ENCODE measurements around the gene MBTD1. TPM values are rescaled to one million over a fixed set of nuclear protein-coding genes. Genes with fewer than 3 reads are reported as not detected.

The MBTD1 gene
- total RNA-seq, 1 donor from 2014 or later = 7.8 TPM

DNA sequence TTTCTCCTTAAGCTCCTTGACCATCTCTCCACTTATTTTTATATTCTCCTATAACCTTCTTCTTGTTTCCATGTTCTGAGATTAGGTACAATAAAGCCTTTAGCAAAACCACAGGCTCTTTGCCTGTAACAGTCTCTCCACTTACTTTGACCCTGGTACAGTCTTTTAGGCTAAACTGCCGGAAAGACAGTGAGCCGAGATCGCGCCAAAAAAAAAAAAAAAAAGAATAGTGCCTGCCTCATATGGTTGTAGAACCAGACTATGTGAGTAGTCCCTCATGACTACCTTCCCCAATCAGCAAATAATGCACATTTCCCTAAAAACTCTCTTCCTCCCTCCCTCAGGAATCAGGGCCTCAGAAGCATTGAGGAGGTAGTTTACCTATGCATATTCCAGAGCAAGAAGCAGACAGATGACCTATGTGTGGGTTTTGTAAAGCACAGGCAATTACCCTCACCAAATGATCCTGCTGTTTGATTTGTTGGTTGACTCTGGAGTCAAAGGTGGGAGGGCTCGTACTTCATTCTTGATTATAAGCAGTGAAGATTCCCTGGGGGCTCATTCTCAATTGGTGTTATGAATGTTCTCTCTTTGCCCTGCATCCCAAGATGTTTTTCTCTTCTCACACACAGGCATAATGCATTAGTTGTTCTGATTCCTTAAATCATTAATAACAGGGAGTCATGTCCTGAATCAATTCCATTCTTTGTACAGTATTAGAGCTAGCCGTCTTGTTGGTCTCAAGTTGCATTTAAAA, 115.4 kb downstream of the MBTD1 start:
- no peaks in the 10 kb centered on the region for H3K27me3 ChIP-seq (ENCODE audit: control insufficient read depth, insufficient read depth, low read length)
- H3K4me3 ChIP-seq (ENCODE audit: low read depth, low read length) = no peak overlapping the region
- TF ChIP-seq, protein P1, sequence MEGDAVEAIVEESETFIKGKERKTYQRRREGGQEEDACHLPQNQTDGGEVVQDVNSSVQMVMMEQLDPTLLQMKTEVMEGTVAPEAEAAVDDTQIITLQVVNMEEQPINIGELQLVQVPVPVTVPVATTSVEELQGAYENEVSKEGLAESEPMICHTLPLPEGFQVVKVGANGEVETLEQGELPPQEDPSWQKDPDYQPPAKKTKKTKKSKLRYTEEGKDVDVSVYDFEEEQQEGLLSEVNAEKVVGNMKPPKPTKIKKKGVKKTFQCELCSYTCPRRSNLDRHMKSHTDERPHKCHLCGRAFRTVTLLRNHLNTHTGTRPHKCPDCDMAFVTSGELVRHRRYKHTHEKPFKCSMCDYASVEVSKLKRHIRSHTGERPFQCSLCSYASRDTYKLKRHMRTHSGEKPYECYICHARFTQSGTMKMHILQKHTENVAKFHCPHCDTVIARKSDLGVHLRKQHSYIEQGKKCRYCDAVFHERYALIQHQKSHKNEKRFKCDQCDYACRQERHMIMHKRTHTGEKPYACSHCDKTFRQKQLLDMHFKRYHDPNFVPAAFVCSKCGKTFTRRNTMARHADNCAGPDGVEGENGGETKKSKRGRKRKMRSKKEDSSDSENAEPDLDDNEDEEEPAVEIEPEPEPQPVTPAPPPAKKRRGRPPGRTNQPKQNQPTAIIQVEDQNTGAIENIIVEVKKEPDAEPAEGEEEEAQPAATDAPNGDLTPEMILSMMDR (IDR thresholded peaks at IDR 0.05; ENCODE audit: insufficient read depth, low read length, poor library complexity, severe bottlenecking) = no peak
- DNase-seq (ENCODE audit: low read depth) = no peak
- no peaks in the 10 kb centered on the region for H3K36me3 ChIP-seq (ENCODE audit: control insufficient read depth, insufficient read depth, low read length)

DNA sequence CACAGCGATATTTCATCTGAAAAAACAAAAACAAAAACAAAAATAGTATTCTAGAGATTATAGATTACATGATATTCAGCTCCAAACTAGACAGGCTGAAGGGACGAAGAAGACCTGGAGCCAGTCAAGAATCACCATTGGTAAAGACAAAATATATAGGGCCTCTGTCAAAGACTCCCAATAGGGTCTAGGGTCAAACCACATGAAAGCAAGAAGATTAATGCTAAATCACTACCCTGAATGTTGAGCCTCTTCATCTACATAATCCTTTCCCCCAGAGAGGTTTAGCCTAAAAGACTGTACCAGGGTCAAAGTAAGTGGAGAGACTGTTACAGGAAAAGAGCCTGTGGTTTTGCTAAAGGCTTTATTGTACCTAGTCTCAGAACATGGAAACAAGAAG, 117.3 kb downstream of the MBTD1 start:
- no peak overlapping the region for H3K4me3 ChIP-seq (ENCODE audit: low read depth, low read length)
- no peak for DNase-seq (ENCODE audit: low read depth)
- no peaks in the 10 kb centered on the region for H3K36me3 ChIP-seq (ENCODE audit: control insufficient read depth, insufficient read depth, low read length)
- TF ChIP-seq, protein P1 (IDR thresholded peaks at IDR 0.05; ENCODE audit: insufficient read depth, low read length, poor library complexity, severe bottlenecking) = no peak
- H3K27me3 ChIP-seq (ENCODE audit: control insufficient read depth, insufficient read depth, low read length) = no peaks in the 10 kb centered on the region

DNA sequence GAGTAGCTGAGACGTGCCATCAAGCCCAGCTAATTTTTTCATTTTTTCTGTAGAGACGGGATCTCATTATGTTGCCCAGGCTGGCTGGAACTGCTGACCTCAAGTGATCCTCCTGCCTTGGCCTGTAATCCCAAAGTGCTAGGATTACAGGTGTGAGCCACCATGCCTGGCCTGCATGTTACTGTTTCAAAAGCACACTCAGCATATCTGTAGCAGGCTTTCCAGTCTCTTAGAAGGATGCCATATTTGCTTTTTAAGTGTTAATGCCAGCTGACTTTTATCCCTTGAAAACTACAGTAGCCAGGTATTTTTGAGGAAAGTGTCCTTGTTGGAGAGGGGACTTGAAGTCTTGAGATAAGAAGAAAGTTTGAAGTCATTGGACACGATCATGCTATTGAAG, 123.9 kb downstream of the MBTD1 start:
- TF ChIP-seq, protein P1 (IDR thresholded peaks at IDR 0.05; ENCODE audit: insufficient read depth, low read length, poor library complexity, severe bottlenecking) = no peak
- DNase-seq (ENCODE audit: low read depth) = no peak
- Histone ChIP-seq H3K4me3 (ENCODE audit: low read depth, low read length) (no peak overlapping the region), H3K36me3 (ENCODE audit: control insufficient read depth, insufficient read depth, low read length) (no peaks in the 10 kb centered on the region), H3K27me3 (ENCODE audit: control insufficient read depth, insufficient read depth, low read length) (no peaks in the 10 kb centered on the region)

DNA sequence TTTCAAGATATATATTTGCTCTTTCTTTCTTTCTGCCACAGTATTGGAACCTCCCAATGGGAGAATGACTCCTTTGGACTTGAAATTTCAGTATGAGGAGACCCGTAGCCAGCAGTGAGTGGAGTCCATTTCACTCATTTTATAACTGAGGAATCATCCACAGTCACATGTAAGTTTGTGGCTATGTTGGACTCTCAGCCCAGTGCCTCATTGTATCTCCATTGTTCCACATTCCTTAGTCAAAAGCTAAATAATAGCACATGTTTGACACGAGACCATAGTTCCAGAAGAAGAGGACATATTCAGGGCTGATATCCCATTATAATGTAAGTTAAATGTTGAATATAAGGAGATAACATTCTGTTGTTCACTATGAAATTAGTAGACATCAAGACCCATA, 126.5 kb downstream of the MBTD1 start:
- TF ChIP-seq, protein P1 (IDR thresholded peaks at IDR 0.05; ENCODE audit: insufficient read depth, low read length, poor library complexity, severe bottlenecking) = no peak
- DNase-seq (ENCODE audit: low read depth) = no peak
- Histone ChIP-seq H3K36me3 (ENCODE audit: control insufficient read depth, insufficient read depth, low read length) (no peaks in the 10 kb centered on the region), H3K27me3 (ENCODE audit: control insufficient read depth, insufficient read depth, low read length) (no peaks in the 10 kb centered on the region), H3K4me3 (ENCODE audit: low read depth, low read length) (no peak overlapping the region)

DNA sequence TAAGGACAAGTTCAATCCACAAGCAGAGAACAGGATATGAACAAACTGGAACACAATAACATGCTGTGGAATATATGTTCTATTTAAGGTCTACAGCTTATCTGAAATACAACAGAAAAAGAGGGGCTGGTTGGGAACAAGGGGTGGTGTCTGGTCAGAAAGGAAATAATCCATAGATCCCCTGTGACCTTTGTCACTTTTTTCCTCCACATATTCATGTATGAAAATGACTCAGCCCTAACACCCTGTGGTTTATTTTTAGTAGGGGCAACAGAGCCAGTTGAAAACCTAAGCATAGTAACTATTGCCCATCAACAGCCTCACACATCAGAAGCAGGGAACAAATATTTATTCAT, 126.9 kb downstream of the MBTD1 start:
- no peaks in the 10 kb centered on the region for H3K36me3 ChIP-seq (ENCODE audit: control insufficient read depth, insufficient read depth, low read length)
- H3K4me3 ChIP-seq (ENCODE audit: low read depth, low read length) = no peak overlapping the region
- DNase-seq (ENCODE audit: low read depth) = no peak
- no peaks in the 10 kb centered on the region for H3K27me3 ChIP-seq (ENCODE audit: control insufficient read depth, insufficient read depth, low read length)
- TF ChIP-seq, protein P1 (IDR thresholded peaks at IDR 0.05; ENCODE audit: insufficient read depth, low read length, poor library complexity, severe bottlenecking) = no peak

DNA sequence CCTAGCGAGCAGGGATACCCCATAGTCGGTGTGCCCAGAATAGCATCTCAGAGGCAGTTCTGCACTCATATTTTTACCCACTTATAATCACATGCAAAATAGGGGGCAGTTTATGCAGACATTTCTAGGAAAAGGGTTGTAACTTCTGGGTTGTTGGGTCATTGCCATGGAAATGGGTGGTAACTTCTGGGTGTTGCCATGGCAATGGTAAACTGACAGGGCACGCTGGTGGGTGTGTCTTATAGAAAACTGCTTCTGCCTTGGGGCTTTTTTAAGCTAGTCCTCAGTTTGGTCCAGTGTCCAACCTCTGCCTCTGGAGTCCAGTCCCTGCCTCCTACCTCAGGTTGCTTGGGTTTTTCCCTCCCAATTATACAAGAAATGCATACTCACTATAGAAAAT, 131.8 kb downstream of the MBTD1 start:
- H3K4me3 ChIP-seq (ENCODE audit: low read depth, low read length) = no peak overlapping the region
- H3K36me3 ChIP-seq (ENCODE audit: control insufficient read depth, insufficient read depth, low read length) = no peaks in the 10 kb centered on the region
- DNase-seq (ENCODE audit: low read depth) = no peak
- TF ChIP-seq, protein P1 (IDR thresholded peaks at IDR 0.05; ENCODE audit: insufficient read depth, low read length, poor library complexity, severe bottlenecking) = no peak
- no peaks in the 10 kb centered on the region for H3K27me3 ChIP-seq (ENCODE audit: control insufficient read depth, insufficient read depth, low read length)
